OCI-LY1 (cell line): ENCODE results near the gene CDH13.

ENCODE experiments used
- H2AFZ ChIP-seq: fragments of 200-600 bp; sonication (generic), shearing (Covaris generic); 2 replicates; pipeline ENCODE4 v1.6.0; 2014; ENCODE audit warnings: antibody characterized with exemption, mild to moderate bottlenecking, low read length
- H3F3A ChIP-seq: fragments of 200-600 bp; sonication (generic), shearing (Covaris generic); 2 replicates; pipeline ENCODE4 v1.6.0; 2014; ENCODE audit warnings: mild to moderate bottlenecking, antibody characterized with exemption, low read length, moderate library complexity; ENCODE audit not compliant: insufficient read depth
- H3K27ac ChIP-seq: fragments of 200-600 bp; sonication (generic); 2 replicates; pipeline ENCODE4 v1.5.1; 2014; ENCODE audit warnings: low read length, mixed run types, mild to moderate bottlenecking, low read depth; ENCODE audit not compliant: poor library complexity, severe bottlenecking
- H3K27me3 ChIP-seq: fragments of 200-600 bp; sonication (generic); 2 replicates; pipeline ENCODE4 v1.6.0; 2014; ENCODE audit warnings: antibody characterized with exemption, mild to moderate bottlenecking, low read length, moderate library complexity; ENCODE audit not compliant: insufficient read depth
- H3K36me3 ChIP-seq: fragments of 200-600 bp; sonication (generic); 2 replicates; pipeline ENCODE4 v1.6.1; 2014; ENCODE audit warnings: mild to moderate bottlenecking, antibody characterized with exemption, low read length, moderate library complexity, mixed read lengths; ENCODE audit not compliant: insufficient read depth
- H3K4me1 ChIP-seq: fragments of 200-600 bp; sonication (generic); 2 replicates; pipeline ENCODE4 v1.5.1; 2014; ENCODE audit warnings: mild to moderate bottlenecking, low read length, moderate library complexity; ENCODE audit not compliant: insufficient read depth, severe bottlenecking
- H3K4me2 ChIP-seq: fragments of 200-600 bp; sonication (generic), shearing (Covaris generic); 2 replicates; pipeline ENCODE4 v1.6.1; 2014; ENCODE audit warnings: low read length
- H3K4me3 ChIP-seq: fragments of 200-600 bp; sonication (generic); 2 replicates; pipeline ENCODE4 v1.5.1; 2014; ENCODE audit warnings: low read length, low read depth, mild to moderate bottlenecking, mixed read lengths; ENCODE audit not compliant: poor library complexity, severe bottlenecking
- H3K79me2 ChIP-seq: fragments of 200-600 bp; shearing (Covaris generic); 2 replicates; pipeline ENCODE4 v1.6.1; 2016; ENCODE audit warnings: mixed run types, low read length, mixed read lengths; ENCODE audit not compliant: insufficient read depth
- H3K9ac ChIP-seq: fragments of 200-600 bp; sonication (generic), shearing (Covaris generic); 2 replicates; pipeline ENCODE4 v1.6.1; 2014; ENCODE audit warnings: mild to moderate bottlenecking, low read length, mixed read lengths
- H3K9me2 ChIP-seq: fragments of 200-600 bp; sonication (generic), shearing (Covaris generic); 2 replicates; pipeline ENCODE4 v1.6.1; 2014; ENCODE audit warnings: low read depth, mild to moderate bottlenecking, low read length, mixed read lengths
- H3K9me3 ChIP-seq: fragments of 200-600 bp; shearing (Covaris generic); 2 replicates; pipeline ENCODE4 v1.6.1; 2014; ENCODE audit warnings: low read length, mixed read lengths
- H4K20me1 ChIP-seq: fragments of 200-600 bp; sonication (generic), shearing (Covaris generic); 2 replicates; pipeline ENCODE4 v1.6.0; 2016; ENCODE audit warnings: mild to moderate bottlenecking, low read length; ENCODE audit not compliant: insufficient read depth
- EZH2 ChIP-seq: fragments of 200-600 bp; sonication (generic), shearing (Covaris generic); IDR thresholded peaks from 2 replicates; pipeline ENCODE4 v1.8.0; 2017; ENCODE audit warnings: borderline replicate concordance, mixed run types, mild to moderate bottlenecking, antibody characterized with exemption, low read length, moderate library complexity, mixed read lengths
- TF ChIP-seq, protein P1 (sequence below): fragments of 200-600 bp; sonication (generic), shearing (Covaris generic); IDR thresholded peaks from 2 replicates; pipeline ENCODE4 v1.5.1; 2017; ENCODE audit warnings: mild to moderate bottlenecking, antibody characterized with exemption, low read length, moderate library complexity, mixed read lengths

The CDH13 gene

DNA sequence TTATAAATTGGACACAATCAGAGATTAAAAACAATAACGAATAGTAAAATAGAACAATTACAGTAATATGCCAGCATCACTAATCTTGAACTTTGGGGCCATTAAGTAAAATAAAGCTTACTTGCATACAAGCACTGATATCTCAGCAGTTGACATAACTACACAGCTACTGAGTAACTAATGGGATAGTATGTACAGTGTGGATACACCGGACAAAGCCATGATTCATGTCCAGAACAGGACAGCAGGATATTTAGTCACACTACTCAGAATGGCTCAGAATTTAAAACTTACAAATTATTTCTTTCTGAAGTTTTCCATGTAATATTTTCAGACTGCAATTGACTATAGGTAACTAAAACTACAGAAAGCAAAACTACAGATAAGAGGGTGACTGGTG lies 427.5 kb downstream of the CDH13 start:
- Histone ChIP-seq H3K4me1 (no peaks in the 10 kb centered on the region), H3K79me2 (no peaks in the 10 kb centered on the region), H2AFZ (no peak overlapping the region), H4K20me1 (no peaks in the 10 kb centered on the region), H3F3A (no peaks in the 10 kb centered on the region), H3K9me3 (no peaks in the 10 kb centered on the region), H3K4me3 (no peak overlapping the region), H3K9me2 (no peaks in the 10 kb centered on the region), H3K36me3 (no peaks in the 10 kb centered on the region), H3K27me3 (no peaks in the 10 kb centered on the region), H3K4me2 (no peak overlapping the region), H3K9ac (no peak overlapping the region), H3K27ac (no peak overlapping the region)
- TF ChIP-seq, protein P1, sequence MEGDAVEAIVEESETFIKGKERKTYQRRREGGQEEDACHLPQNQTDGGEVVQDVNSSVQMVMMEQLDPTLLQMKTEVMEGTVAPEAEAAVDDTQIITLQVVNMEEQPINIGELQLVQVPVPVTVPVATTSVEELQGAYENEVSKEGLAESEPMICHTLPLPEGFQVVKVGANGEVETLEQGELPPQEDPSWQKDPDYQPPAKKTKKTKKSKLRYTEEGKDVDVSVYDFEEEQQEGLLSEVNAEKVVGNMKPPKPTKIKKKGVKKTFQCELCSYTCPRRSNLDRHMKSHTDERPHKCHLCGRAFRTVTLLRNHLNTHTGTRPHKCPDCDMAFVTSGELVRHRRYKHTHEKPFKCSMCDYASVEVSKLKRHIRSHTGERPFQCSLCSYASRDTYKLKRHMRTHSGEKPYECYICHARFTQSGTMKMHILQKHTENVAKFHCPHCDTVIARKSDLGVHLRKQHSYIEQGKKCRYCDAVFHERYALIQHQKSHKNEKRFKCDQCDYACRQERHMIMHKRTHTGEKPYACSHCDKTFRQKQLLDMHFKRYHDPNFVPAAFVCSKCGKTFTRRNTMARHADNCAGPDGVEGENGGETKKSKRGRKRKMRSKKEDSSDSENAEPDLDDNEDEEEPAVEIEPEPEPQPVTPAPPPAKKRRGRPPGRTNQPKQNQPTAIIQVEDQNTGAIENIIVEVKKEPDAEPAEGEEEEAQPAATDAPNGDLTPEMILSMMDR: no peak
- no peak for TF ChIP-seq EZH2

DNA sequence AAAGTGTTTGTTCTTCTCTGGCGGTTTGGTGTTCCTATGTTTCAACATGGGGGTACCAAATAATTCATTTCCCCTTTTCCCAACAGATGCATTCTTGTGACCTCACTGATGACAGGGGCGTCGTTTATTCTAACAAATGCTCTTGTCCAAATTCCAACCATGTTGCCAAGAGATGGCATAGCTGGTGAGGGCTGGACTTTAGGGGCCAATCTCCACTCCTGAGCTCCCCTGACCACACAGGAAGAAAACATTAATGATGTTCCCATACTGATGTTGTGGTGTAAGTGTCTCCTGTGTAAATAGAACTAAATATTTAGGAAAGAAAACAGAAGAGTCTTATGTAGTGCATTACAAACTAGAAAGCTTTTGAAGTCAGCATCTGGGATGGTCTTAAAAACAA lies 431.6 kb downstream of the CDH13 start:
- no peaks in the 10 kb centered on the region for H3F3A ChIP-seq
- no peak overlapping the region for H2AFZ ChIP-seq
- H3K36me3 ChIP-seq: no peaks in the 10 kb centered on the region
- no peaks in the 10 kb centered on the region for H3K4me1 ChIP-seq
- H4K20me1 ChIP-seq: no peaks in the 10 kb centered on the region
- no peaks in the 10 kb centered on the region for H3K9me2 ChIP-seq
- no peak overlapping the region for H3K4me3 ChIP-seq
- H3K27me3 ChIP-seq: no peaks in the 10 kb centered on the region
- H3K79me2 ChIP-seq: no peaks in the 10 kb centered on the region
- H3K9ac ChIP-seq: no peak overlapping the region
- H3K4me2 ChIP-seq: no peak overlapping the region
- no peak overlapping the region for H3K27ac ChIP-seq
- TF ChIP-seq, protein P1: no peak
- no peak for TF ChIP-seq EZH2
- no peaks in the 10 kb centered on the region for H3K9me3 ChIP-seq

DNA sequence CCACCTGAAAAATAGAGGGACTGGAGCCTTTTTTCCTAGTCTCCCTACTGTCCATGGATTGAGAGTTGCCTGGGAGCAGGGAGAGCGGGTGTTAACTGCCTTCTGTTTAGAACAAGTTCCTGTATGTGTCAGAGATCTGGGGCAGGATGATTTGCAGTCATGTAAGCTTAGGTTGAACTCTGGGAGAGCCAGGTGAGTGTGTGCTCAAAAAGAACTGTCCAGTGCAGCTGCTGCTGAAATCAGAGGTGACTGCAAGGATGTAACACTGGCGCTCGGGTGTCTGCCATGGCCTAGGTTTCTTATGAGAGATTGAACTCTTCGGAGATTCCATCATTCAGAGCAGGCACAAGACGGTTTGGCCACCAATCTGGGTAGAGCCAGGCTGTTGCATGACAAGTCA lies 432.5 kb downstream of the CDH13 start:
- TF ChIP-seq, protein P1: no peak
- TF ChIP-seq EZH2: no peak
- Histone ChIP-seq H3K9ac (no peak overlapping the region), H3K4me1 (no peaks in the 10 kb centered on the region), H3K79me2 (no peaks in the 10 kb centered on the region), H2AFZ (no peak overlapping the region), H4K20me1 (no peaks in the 10 kb centered on the region), H3F3A (no peaks in the 10 kb centered on the region), H3K36me3 (no peaks in the 10 kb centered on the region), H3K9me2 (no peaks in the 10 kb centered on the region), H3K4me3 (no peak overlapping the region), H3K9me3 (no peaks in the 10 kb centered on the region), H3K4me2 (no peak overlapping the region), H3K27ac (no peak overlapping the region), H3K27me3 (no peaks in the 10 kb centered on the region)
